CD4-positive, alpha-beta T cell treated with Interleukin-4 for 1 hour (primary cell): Measurements from ENCODE around the gene ADAM12.

Experiments used
- DNase-seq, 2 donors: peaks; one replicate each; pipeline ENCODE4 v3.0.0-alpha.2; 2020 to 2022

The ADAM12 gene

DNA sequence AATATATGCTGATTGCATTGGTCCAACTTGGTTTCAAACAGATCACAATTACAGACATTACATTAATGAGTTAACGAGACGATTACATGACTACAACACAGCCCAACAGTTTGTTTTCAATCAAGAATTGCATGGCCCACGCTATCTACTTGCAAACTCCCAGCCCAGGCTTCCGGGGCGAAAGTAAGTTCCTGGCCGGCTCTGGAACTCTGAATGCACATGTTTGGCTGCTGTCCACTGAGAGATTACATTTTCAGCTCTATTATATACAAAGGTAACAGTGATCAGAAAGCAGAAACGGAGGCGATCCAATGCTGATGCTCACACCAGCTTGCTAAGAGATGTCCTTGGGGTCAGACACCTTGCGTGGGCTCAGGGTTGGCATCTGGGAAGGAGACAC lies 285.6 kb downstream of the ADAM12 start:
- no peak for DNase-seq

DNA sequence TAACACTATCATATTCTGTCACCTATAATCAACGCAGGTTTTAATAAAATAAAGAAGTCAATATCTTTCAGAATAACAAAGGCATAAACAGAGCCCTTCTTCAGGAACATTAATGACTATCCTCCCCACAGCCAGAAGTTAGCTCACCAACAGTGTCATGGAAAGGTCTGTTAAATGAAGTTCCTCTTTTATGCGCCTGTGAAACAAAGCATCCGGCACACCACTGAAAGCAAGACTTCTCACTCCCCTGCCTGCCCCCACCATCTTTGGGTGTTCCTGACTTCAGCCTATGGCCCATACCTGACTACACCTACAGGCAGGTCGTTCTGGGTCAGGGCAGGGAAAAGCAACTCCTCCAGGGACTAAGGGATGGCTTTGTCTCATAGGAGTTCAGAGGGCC lies 286.5 kb downstream of the ADAM12 start:
- DNase-seq: peak in 1 of 2 donors; percentile 17

DNA sequence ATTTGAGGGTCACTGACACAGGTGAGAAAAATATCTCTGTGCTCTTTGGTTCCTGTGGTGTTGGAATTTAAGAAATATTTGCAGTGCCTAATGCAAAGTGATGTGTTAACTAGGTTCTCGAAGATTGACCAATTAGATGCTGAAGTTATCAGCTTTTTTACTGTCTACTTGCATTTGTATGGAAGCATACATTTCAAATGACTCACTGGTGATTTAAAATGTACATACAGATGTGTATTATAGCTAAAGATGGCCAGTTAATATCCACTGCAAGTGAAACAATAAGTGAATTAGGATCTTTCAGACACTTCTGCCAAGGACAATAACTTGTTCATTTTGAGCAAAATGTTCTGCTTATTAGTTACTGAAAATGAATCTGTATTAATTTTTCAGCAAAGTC lies 287.0 kb downstream of the ADAM12 start:
- no peak for DNase-seq

DNA sequence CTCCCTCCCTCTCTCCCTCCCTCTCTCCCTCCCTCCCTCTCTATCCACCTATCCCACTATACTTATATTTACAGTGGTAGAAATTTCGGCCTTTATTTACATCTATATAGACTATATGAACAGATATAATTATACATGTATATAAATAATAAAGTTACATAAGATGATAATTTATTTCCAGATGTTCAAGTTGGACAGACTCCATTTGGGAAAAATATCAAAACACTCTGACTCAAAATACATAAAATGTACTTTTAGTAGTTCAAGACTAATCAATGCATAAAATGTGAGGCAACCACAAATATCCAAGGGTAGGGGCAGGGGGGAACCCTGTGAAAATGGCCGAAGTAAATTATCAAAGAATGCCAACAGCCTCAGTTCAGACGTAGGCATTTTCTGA lies 288.9 kb downstream of the ADAM12 start:
- DNase-seq: no peak

DNA sequence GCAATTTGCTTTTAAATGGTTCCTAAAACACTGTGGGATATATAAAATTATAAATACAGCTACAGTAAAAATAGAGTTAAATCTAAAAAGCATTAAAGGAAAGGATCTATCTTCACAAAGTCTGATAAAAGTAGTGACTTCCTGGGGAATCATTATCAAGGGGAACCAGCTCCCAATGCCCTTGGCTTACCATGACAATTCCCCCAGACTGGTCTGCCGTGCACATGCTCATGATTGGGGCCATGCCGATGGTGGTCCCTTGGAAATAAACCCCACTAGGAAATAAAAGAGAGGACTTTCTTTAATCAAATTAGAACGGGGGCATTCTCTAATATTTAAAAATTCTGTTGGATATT lies 290.1 kb downstream of the ADAM12 start:
- DNase-seq: no peak

DNA sequence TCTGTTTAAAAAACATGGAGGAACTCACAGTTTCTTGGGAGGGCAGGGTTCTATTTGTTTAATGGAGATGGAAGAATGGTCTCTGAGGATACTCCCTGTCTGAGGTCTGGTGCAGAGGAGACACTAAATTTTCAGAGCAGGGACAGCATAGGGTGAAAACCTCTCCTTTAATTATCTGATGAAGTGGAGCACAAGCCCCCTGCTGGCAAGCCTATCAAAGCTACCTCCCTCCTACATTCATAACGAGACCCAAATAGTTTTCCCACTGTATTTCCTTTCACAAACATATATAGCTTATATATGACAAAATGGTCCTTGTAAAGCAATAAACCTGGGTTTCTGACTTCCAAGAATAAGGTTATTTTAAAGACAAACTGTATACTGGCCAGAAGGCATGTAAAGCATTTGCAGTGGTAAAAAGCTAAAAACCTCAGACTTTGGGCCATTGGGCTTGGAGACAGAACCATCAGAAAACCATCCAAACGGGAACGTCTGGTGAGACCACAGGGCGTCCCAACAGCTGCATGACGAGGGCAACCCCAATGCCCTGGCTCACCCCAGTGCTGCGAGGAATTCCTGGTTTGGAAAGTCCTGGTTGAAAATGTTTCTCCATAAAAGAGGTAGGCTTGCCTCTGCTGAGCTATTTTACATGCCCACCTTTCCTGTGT lies 290.6 kb downstream of the ADAM12 start:
- DNase-seq: peak in 1 of 2 donors; percentile 4

DNA sequence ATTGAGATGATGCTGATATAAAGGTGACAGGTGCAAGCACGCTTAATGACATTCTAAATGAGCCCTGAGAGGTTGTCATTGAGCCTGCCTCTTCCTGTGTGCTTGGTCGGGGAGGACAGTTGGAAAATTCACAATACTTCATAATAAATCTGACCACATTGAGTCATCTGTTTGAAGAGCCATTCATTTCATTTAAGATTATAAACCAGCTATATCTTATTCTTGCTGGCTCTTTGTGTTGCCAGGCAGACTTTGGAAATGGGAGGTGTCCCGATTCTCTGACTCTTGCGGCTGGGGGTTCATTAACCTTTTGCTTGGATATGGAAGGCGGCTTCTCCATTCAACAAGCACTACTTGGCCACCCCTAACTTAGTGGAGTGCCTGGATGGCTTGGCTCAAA lies 293.7 kb downstream of the ADAM12 start:
- no peak for DNase-seq

DNA sequence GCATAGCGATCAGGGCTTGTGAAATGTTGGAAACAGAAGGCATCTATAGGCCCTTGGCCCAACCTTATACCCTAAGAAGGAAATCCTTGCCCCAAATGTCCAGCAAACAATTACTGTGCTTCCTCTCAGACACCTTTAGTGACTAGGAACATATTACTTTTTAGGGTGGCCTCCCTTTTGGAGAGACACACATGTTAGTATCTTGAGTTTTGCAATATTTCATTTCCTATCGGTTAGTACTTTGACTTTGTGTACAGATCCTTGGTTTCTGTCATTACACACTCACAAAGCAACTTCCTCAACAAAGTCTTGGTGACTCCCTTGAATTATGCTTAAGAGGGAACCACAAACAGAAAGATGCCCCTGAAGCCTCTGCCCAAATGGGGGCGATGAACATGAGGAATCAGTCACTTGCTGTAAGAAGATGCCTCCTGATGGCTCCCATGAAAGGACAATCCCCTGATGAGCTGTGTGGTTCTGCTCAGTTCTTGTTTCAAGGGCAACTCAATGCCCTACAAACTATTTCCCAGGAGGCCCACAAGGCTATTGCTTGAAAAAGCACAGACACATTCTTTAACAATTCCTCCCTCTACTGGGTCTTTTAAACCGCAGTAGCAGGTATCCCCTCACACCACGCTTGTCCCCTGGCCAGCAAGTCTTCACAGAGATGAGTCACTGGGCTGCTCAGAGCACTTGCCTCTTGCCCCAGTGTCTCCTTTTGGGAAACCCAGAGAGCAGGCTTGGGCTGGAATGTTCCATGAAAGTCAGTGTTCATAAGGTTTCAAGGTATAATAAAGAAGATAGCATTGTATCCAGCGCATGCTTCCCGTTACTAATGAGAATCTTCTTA lies 295.7 kb downstream of the ADAM12 start:
- no peak for DNase-seq

DNA sequence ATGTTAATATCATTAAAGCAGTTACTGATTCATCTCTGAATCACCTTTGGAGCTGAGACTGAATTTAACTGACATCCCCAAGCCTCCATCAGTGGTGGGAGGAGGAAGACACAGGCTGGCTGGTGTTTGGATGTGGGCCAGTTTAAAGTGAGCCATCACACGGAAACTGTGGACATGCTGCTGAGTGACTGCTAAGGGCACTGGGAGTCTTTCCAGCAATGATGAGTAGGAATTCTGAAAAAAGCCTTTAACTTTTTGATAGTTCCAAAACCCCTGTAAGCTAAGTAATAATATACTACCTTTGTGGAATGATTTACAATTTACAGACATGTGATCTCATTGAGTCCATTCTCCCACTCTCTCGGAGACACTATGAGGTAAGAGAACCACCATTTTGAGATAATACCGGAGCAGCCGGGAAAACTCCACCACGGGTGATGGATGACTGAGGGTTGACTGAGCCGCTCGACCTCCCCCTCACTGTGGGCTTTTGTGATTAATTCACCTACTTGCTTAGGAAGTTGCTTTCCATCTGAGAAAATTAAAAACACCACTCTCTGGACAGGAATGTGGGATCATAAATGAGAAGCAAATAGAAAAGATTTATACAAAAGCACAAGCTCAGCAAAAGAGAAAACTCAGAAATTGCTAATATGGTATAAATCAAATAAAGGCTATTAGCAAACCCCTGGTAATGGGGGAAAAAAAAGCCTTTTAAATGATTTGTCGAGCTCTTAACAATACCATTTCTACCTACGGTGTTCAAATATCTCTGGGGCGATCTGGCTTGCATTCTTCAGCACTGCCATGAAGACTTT lies 297.2 kb downstream of the ADAM12 start:
- no peak for DNase-seq

DNA sequence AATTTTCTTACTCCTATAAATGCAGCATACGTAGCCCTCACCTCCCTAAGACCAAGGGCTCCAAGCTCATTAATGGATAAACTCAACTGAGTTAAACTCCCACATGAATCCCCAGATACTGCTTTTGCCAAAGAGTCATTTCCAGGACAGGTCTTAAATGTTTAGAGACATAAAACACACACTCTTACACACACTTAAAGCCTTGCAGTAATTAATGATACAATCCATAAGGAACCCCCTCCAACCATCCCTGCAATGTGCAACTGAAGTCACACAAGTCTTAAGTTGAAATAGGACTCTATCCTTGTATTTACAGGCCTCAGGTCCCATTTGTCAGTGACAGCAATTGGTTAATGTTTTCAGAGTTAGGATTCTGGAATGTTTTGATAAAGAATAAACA lies 297.8 kb downstream of the ADAM12 start:
- no peak for DNase-seq

DNA sequence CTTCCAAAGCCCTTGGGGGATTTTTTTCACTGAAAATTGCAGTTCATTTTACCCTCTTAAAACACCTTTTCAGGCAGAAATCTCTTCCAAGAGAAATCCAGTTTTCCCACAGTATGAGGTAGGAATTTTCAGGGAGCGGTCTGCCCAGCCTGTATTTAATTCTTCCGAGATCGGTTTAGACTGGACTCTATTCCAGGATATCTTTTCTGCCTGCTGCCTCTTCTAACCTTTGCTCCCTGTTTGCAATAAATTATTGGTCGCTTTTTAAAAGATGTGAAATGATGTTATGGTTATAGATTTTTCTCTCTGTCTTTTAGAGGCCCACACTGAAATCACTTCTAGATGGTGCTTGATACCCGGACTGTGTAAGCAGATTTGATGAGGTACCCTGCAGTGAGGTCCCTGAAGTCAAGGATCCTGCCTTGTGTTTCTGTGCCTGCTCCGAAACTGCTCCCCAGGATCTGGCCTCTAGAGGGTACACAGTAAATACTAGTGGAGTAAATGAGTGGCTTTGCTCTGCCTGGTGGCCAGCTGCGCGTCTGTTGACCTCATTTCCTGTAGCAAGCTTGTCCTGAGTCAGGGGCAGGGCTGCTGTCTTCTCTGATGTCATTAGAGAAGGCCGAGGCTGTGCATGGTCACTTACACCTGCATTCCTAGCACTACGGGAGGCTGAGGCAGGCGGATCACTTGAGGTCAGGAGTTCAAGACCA lies 300.3 kb downstream of the ADAM12 start:
- no peak for DNase-seq

DNA sequence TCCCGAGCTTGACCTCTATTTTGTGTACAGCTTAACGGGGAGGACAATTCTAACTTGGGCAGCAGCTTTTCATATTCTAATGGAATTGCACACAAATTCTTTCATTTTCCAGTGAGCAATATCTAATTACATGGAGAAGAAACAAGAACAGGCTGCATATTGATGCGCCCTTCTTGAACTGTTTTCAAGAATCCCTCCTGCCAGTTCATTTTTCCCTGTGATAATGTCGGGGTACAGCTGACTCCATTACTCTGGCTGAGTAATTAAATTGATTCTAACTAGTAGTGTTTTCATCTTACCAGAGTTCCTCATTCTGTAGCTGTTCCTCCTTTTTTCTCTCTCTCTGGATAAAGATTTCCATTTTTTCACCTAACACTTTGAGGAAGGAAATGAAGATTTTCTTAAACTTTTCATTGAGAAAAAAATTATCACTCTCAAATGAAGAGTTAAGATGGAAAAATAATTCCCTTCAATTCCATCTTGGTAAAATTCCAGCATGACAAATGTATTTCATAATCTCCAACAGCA lies 301.1 kb downstream of the ADAM12 start:
- no peak for DNase-seq

DNA sequence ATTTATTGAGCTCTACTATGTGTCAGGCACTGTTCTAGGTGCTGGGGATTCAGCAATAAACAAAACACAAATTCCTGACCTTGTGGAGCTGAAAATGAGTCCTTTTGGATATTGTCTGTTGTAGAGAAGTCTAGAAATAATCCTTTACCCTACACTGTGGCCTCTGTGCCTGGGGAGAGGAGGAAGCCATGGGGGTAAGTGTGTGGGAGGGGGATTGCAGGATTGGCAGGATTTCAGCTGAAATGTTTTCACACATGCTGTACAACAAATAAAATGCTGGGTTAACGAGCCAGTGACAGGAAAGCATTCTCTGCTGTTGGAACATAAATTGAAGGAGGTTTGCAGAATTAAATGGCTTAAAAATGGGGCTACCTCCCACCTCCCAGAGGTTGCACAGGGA lies 302.5 kb downstream of the ADAM12 start:
- no peak for DNase-seq

DNA sequence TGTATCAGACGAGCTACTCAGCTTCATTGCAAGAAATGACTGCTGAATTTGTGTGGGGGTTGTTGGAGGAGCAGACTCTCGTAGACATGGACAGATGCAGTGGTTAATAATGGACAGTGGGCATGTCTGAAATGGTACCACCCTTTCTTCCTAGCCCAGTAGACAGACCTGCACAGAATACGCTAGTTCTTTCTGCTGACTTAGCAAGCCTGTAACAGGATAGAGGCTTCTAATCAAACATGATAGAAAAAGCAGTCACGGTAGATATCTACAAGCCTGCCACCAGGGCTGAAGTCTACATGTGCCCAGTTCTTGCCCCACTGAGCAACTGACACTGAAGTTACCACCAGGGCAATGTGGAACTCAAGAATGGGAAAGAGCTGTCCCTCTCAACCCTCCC lies 303.9 kb downstream of the ADAM12 start:
- DNase-seq: no peak

DNA sequence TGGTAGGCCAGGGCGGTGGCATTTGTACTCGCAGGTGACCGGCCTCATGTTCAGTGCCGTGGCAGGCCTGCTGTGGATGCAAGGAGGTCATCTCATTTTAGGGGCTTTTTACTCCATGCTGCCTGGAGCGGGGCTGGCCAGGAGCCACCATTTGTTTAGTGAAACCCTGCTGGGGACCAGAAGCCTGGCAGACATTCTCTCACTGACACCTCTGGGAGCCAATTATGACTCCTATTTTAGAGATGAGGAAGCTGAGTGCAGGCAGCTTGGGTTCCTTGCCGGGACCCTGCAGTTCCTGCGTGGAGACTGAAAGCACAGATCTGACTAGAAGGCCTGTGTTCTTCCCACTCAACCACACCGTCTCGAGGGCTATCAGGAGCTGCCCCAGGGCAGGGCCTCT lies 305.3 kb downstream of the ADAM12 start:
- no peak for DNase-seq

DNA sequence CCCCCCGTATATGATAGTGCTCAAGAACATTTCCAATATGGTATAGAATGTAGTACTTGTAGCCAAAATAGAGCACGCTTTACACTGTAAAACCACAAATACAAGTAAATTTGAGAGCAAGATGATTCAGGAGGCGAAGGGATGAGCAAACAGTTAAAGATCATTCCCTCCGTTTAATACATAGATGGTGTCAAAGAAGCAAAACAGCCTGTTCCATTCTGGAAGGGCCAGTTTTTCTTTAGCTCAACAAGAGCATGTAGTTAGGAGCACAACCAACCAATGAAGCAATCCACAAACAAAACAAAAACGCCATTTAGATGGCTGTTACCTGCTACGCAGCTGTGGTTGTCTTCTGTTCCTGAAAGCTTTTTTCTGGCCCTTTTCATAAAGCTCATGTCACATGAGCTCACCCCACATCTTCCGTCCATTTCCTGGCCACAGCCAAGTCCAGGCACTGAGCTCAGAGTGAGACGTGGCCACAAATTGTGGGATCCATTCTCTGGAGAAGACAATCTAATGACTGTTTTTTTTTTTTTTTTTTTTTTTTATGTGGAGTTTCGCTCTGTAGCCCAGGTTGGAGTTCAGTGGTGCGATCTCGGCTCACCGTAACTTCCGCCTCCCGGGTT lies 306.3 kb downstream of the ADAM12 start:
- DNase-seq: no peak

DNA sequence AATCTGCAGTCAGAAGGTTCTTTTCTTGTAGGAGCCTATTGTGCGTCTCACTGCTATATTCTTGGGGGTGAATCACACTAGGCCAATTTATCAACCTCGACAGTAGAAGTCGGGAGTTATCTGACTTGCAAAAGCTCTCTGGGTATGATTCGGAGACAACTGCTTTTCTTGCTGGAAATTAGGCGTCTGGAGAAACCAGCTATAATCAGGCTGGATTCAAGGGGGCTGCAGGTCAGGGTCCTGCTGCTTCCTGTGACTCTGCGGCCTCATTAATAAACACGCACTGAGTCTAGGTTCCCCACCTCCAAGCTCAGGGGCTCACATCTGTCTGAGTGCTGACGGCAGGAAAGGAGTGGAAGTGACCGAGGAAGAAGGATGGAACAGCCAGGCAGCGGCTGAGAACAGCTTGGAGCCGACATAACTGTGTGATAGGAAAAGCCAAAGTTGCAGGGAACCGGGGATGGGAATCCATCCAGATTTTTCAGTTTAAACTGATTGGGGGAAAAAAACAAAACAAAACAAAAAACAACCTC lies 307.3 kb downstream of the ADAM12 start:
- no peak for DNase-seq

DNA sequence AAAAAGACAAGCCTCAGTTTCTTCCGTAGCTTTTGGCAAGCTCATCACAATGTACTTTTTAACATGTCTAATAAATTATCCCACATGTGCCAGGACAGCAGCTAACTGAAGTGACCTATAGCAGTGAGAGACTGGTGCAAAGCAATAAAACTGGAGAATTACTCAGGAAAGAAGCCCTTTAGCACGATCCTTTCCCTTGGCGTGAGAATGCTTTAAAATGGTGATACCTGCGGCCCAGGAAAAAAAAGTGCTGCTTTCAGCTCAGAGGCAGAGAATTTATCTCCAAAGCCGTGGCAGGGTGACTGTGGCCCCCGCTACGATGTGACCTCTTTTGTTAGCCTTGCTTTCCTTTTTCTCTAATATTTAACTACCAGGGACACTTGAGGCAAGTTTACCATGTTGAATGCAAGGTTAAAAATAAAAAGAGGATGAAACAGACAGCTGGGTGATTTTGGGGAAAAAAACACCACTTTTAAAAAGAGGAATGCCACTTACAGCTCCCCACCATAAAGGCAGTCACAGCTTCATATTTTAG lies 307.9 kb downstream of the ADAM12 start:
- no peak for DNase-seq

DNA sequence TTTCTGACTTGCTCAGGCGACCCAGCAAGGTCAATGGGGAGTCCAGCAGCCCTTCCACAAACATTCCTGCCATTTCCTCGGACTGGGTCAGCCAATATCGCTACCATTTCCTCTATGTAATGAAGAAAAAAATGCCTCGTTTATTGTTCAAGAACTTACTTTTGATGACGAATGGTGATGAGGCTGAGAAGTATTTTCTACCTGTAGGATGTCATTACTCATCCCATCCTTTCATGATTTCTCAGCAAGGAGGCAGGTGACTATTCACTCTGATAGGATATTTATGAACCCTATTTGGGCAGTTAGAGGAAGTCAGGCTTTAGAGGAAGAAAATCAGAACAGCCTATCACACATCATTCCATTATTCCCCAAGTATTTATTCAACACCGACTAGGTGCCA lies 313.3 kb downstream of the ADAM12 start:
- no peak for DNase-seq

DNA sequence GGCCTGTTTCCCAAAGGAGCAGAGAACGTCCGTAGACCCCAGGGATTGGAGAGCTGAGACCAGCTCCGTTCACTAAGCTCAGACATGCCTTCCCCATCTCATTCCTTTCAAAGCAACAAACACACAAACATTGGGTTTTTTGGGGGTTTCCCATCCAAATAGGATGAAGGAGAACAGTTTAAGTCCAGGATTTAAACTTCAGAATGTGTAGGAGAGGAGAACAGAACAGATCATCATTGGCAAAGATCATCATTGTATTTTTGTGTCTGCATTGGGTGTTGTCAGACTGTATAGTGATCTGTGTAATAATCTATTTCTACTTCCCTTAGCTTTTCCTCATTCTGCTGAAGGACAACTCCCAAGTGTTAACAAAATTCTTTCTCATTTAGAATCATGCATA lies 314.0 kb downstream of the ADAM12 start:
- no peak for DNase-seq

DNA sequence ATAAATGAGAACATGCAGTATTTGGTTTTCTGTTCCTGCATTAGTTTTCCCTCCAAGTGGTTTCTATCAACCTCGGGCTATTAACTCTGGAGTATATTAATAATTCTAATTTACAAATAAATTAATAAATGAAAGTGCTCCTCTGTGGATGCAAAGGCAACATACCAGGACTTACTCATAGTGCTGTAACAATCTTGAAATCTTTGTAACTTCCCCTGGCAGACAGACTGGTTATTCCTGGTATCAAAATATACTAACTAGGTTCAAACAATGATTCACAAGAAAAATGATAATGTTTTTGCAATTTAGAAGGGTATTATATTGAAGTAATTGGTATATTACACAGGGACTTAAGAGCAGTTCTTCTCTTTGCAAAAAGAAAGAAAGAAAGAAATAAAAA lies 314.7 kb downstream of the ADAM12 start:
- no peak for DNase-seq

DNA sequence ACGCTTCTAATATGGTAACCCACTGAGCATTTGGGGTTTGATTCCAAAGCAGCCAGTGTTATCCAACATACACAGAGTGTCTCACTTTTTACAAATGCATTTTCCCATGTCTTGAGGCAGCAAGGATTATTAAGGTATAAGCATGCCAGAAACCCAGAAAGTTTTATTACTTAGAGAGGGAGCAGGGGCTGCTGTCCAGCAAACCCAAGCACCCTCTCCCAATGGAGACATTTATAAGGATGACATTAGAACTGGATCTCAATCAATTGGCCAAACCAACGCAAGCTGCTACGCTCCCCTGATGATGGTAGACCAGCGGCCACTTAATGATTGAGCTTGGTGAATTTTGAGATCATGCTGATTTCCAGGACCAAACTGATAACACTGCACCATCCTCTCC lies 315.7 kb downstream of the ADAM12 start:
- no peak for DNase-seq
